Trophoblast cell (in vitro differentiated cells and primary cell): ENCODE measurements around the gene GPC3.

Source experiments
- DNase-seq, 2 donors: peaks; one replicate each; pipeline ENCODE4 v3.0.0-alpha.2; 2016
- H2AFZ ChIP-seq: 2 replicates; pipeline ENCODE4 v1.6.1; 2013; ENCODE audit warnings: low read length, moderate library complexity, mild to moderate bottlenecking; ENCODE audit not compliant: insufficient read depth, poor library complexity
- H2AK5ac ChIP-seq: 2 replicates; pipeline ENCODE4 v1.6.1; 2013; ENCODE audit warnings: mild to moderate bottlenecking, low read length
- H2BK120ac ChIP-seq: 2 replicates; pipeline ENCODE4 v1.6.1; 2013; ENCODE audit warnings: low read length, mild to moderate bottlenecking, moderate library complexity; ENCODE audit not compliant: insufficient read depth, poor library complexity
- H2BK12ac ChIP-seq: 2 replicates; pipeline ENCODE4 v1.6.1; 2013; ENCODE audit warnings: mild to moderate bottlenecking, low read length, moderate library complexity
- H2BK5ac ChIP-seq: 2 replicates; pipeline ENCODE4 v1.6.1; 2013; ENCODE audit warnings: low read length, low read depth, moderate library complexity, mild to moderate bottlenecking; ENCODE audit not compliant: poor library complexity
- H3K14ac ChIP-seq: 2 replicates; pipeline ENCODE4 v1.6.1; 2013; ENCODE audit warnings: mild to moderate bottlenecking, low read length
- H3K18ac ChIP-seq: 2 replicates; pipeline ENCODE4 v1.6.1; 2013; ENCODE audit warnings: mild to moderate bottlenecking, low read length
- H3K23ac ChIP-seq: 2 replicates; pipeline ENCODE4 v1.6.1; 2013; ENCODE audit warnings: low read length
- H3K27ac ChIP-seq: 2 replicates; pipeline ENCODE4 v1.5.1; 2013; ENCODE audit warnings: low read depth, mild to moderate bottlenecking, inconsistent platforms, low read length, moderate library complexity
- H3K27me3 ChIP-seq: 2 replicates; pipeline ENCODE4 v1.6.1; 2013; ENCODE audit warnings: inconsistent platforms, mild to moderate bottlenecking, low read length, moderate library complexity; ENCODE audit not compliant: insufficient read depth
- H3K36me3 ChIP-seq, 2 experiments: 1 replicate in 1 of 2; 2 replicates in 1 of 2; pipeline ENCODE4 v1.6.1; 2013; ENCODE audit warnings: low read length in 2 of 2, mild to moderate bottlenecking in 2 of 2, moderate library complexity in 1 of 2; ENCODE audit not compliant: insufficient read depth in 2 of 2, control insufficient read depth in 1 of 2
- H3K4ac ChIP-seq: 2 replicates; pipeline ENCODE4 v1.6.1; 2013; ENCODE audit warnings: low read depth, mild to moderate bottlenecking, low read length, moderate library complexity
- H3K4me1 ChIP-seq, 2 experiments: 1 replicate in 1 of 2; 2 replicates in 1 of 2; pipeline ENCODE4 v1.6.1; 2013; ENCODE audit warnings: low read length in 2 of 2, mild to moderate bottlenecking in 2 of 2, moderate library complexity in 1 of 2; ENCODE audit not compliant: insufficient read depth in 2 of 2, control insufficient read depth in 1 of 2
- H3K4me2 ChIP-seq: 2 replicates; pipeline ENCODE4 v1.6.1; 2013; ENCODE audit warnings: inconsistent platforms, mild to moderate bottlenecking, low read length, moderate library complexity
- H3K4me3 ChIP-seq: 2 replicates; pipeline ENCODE4 v1.5.1; 2013; ENCODE audit warnings: mild to moderate bottlenecking, low read depth, low read length, inconsistent platforms
- H3K79me1 ChIP-seq: one replicate; pipeline ENCODE4 v1.6.1; 2013; ENCODE audit warnings: low read length
- H3K79me2 ChIP-seq: 2 replicates; pipeline ENCODE4 v1.6.1; 2013; ENCODE audit warnings: low read length, mild to moderate bottlenecking; ENCODE audit not compliant: control insufficient read depth, insufficient read depth, poor library complexity
- H3K9ac ChIP-seq: 2 replicates; pipeline ENCODE4 v1.6.1; 2013; ENCODE audit warnings: mild to moderate bottlenecking, low read length
- H3K9me3 ChIP-seq: 2 replicates; pipeline ENCODE4 v1.6.1; 2013; ENCODE audit warnings: low read depth, mild to moderate bottlenecking, control low read depth, inconsistent platforms, low read length; ENCODE audit not compliant: insufficient read depth
- H4K12ac ChIP-seq: 2 replicates; pipeline ENCODE4 v1.6.1; 2013; ENCODE audit warnings: low read depth, mild to moderate bottlenecking, low read length, moderate library complexity
- H4K8ac ChIP-seq: 2 replicates; pipeline ENCODE4 v1.6.1; 2013; ENCODE audit warnings: low read depth, mild to moderate bottlenecking, low read length, moderate library complexity
- H4K91ac ChIP-seq: one replicate; pipeline ENCODE4 v1.6.1; 2013; ENCODE audit warnings: low read depth, mild to moderate bottlenecking, low read length, moderate library complexity
- WGBS: extraction: QIAGEN DNeasy Blood & Tissue Kit; methylation state at CpG from one replicate; pipeline ENCODE4 v1.1.7; 2013; ENCODE audit warnings: missing lambda C conversion rate; ENCODE audit not compliant: insufficient read length, insufficient coverage; ENCODE audit errors: extremely low coverage; 5-methylcytosine and 5-hydroxymethylcytosine counted together

Gene GPC3

GRCh38 chrX:133981924-133982323 is 3.5 kb downstream of the GPC3 start:
- no peak overlapping the region for H4K12ac ChIP-seq
- H2AK5ac ChIP-seq, result no peak overlapping the region
- H3K4me3 ChIP-seq, result no peak overlapping the region
- no peak overlapping the region for H3K9ac ChIP-seq
- no peak overlapping the region for H2BK5ac ChIP-seq
- H3K79me1 ChIP-seq, result no peaks in the 10 kb centered on the region
- no peak overlapping the region for H3K14ac ChIP-seq
- peaks cover 18% of the 10 kb centered on the region for H3K27me3 ChIP-seq
- no peaks in the 10 kb centered on the region for H3K9me3 ChIP-seq
- no peak overlapping the region for H3K4me2 ChIP-seq
- H3K79me2 ChIP-seq, result no peaks in the 10 kb centered on the region
- no peak overlapping the region for H4K8ac ChIP-seq
- peaks cover 9 to 11% of the 10 kb centered on the region in 2 experiments for H3K4me1 ChIP-seq
- H3K18ac ChIP-seq, result no peak overlapping the region
- H3K4ac ChIP-seq, result no peak overlapping the region
- no peak overlapping the region for H2BK120ac ChIP-seq
- DNase-seq, result no peak
- WGBS, result no CpG with 5 or more reads among the region's 3 CpGs
- no peaks in the 10 kb centered on the region for H3K36me3 ChIP-seq
- H2AFZ ChIP-seq, result no peak overlapping the region
- H3K23ac ChIP-seq, result no peak overlapping the region
- H4K91ac ChIP-seq, result no peak overlapping the region
- no peak overlapping the region for H2BK12ac ChIP-seq
- H3K27ac ChIP-seq, result no peak overlapping the region

GRCh38 chrX:133980832-133981588 is 4.4 kb downstream of the GPC3 start:
- Histone ChIP-seq H3K27ac (no peak overlapping the region), H3K36me3 (no peaks in the 10 kb centered on the region), H2BK12ac (no peak overlapping the region), H3K4me2 (no peak overlapping the region), H3K79me2 (no peaks in the 10 kb centered on the region), H4K8ac (no peak overlapping the region), H2BK5ac (no peak overlapping the region), H3K4me1 (peaks cover 9 to 11% of the 10 kb centered on the region in 2 experiments), H3K14ac (no peak overlapping the region), H3K23ac (no peak overlapping the region), H3K18ac (no peak overlapping the region), H2BK120ac (no peak overlapping the region), H3K9ac (no peak overlapping the region), H2AFZ (no peak overlapping the region), H3K4me3 (no peak overlapping the region), H3K9me3 (no peaks in the 10 kb centered on the region), H3K79me1 (no peaks in the 10 kb centered on the region), H3K4ac (no peak overlapping the region), H3K27me3 (peaks cover 18% of the 10 kb centered on the region), H4K12ac (no peak overlapping the region), H2AK5ac (no peak overlapping the region), H4K91ac (no peak overlapping the region)
- DNase-seq, result peak; percentile 56 to 85
- no CpG with 5 or more reads among the region's 5 CpGs for WGBS

- Histone ChIP-seq H3K27ac (no peak overlapping the region), H2BK120ac (no peak overlapping the region), H3K14ac (no peak overlapping the region), H3K23ac (no peak overlapping the region), H4K12ac (no peak overlapping the region), H3K4ac (no peak overlapping the region), H3K4me3 (no peak overlapping the region), H3K27me3 (peaks cover 18% of the 10 kb centered on the region), H2BK5ac (no peak overlapping the region), H3K9me3 (no peaks in the 10 kb centered on the region), H2BK12ac (no peak overlapping the region), H2AFZ (no peak overlapping the region), H3K4me2 (no peak overlapping the region), H3K79me2 (no peaks in the 10 kb centered on the region), H3K79me1 (no peaks in the 10 kb centered on the region), H3K4me1 (peaks cover 9 to 11% of the 10 kb centered on the region in 2 experiments), H3K36me3 (no peaks in the 10 kb centered on the region), H2AK5ac (no peak overlapping the region), H4K91ac (no peak overlapping the region), H3K18ac (no peak overlapping the region), H4K8ac (no peak overlapping the region), H3K9ac (no peak overlapping the region)
- no CpG with 5 or more reads among the region's 2 CpGs for WGBS
- peak; percentile 37 to 79 for DNase-seq
Observed at GRCh38 chrX:133980406-133980805, 5.0 kb downstream of the GPC3 start.

- H4K91ac ChIP-seq, result no peak overlapping the region
- H3K27ac ChIP-seq, result no peak overlapping the region
- no peak overlapping the region for H2BK5ac ChIP-seq
- H3K79me2 ChIP-seq, result no peaks in the 10 kb centered on the region
- H2BK120ac ChIP-seq, result no peak overlapping the region
- H2AFZ ChIP-seq, result no peak overlapping the region
- H4K8ac ChIP-seq, result no peak overlapping the region
- no peaks in the 10 kb centered on the region for H3K79me1 ChIP-seq
- no CpG with 5 or more reads among the region's 3 CpGs for WGBS
- no peaks in the 10 kb centered on the region for H3K36me3 ChIP-seq
- no peaks in the 10 kb centered on the region for H3K9me3 ChIP-seq
- H3K4ac ChIP-seq, result no peak overlapping the region
- no peak overlapping the region for H3K4me3 ChIP-seq
- H3K14ac ChIP-seq, result no peak overlapping the region
- H3K27me3 ChIP-seq, result peaks cover 13% of the 10 kb centered on the region
- no peak overlapping the region for H3K4me2 ChIP-seq
- H3K18ac ChIP-seq, result no peak overlapping the region
- no peak overlapping the region for H4K12ac ChIP-seq
- H3K4me1 ChIP-seq, result peaks cover 2 to 4% of the 10 kb centered on the region in 2 experiments
- H2BK12ac ChIP-seq, result no peak overlapping the region
- H2AK5ac ChIP-seq, result no peak overlapping the region
- DNase-seq, result no peak
- no peak overlapping the region for H3K9ac ChIP-seq
- no peak overlapping the region for H3K23ac ChIP-seq
Observed at GRCh38 chrX:133979641-133980230, 5.7 kb downstream of the GPC3 start.
